IMR-90 (cell line): ENCODE data around the gene OR8B4. TPM values are rescaled to one million over a fixed set of nuclear protein-coding genes. Genes with fewer than 3 reads are reported as not detected.

Experiments used
- ATAC-seq: fragments of 200-7000 bp; cut with Tn5 transposase; 2 replicates; pipeline ENCODE4 v1.9.1; 2020; ENCODE audit warnings: low read depth, mild to moderate bottlenecking, moderate library complexity
- BruUV-seq: library from RNA; stranded (reverse); fragments of 400-500 nt; replicated peaks from 2 replicates; lab custom pipeline; 2021; lab: Mats Ljungman, UMichigan
- CTCF ChIA-PET: fragments of 300-600 bp; formaldehyde crosslinking; extraction: SDS; loops from one replicate; lab custom pipeline; 2021; ENCODE audit warnings: antibody characterized with exemption; lab: Yijun Ruan, JAX
- POLR2A ChIA-PET: fragments of 300-600 bp; sonication (Branson Sonifier 250); formaldehyde crosslinking; loops from one replicate; lab custom pipeline; 2022; ENCODE audit warnings: antibody characterized with exemption; ENCODE audit not compliant: unreplicated experiment; lab: Charles Lee
- DNase-seq: peaks from one replicate; pipeline ENCODE4 v3.0.0; 2013
- H2AFZ ChIP-seq: replicated peaks from 2 replicates; pipeline ENCODE3; 2013; ENCODE audit warnings: low read length, mild to moderate bottlenecking; ENCODE audit not compliant: poor library complexity
- H2AK5ac ChIP-seq: 2 replicates; pipeline ENCODE4 v1.6.1; 2013; ENCODE audit warnings: low read depth, low read length, inconsistent platforms
- H2AK9ac ChIP-seq: replicated peaks from 2 replicates; pipeline ENCODE3; 2013; ENCODE audit warnings: mild to moderate bottlenecking, low read depth, low read length, moderate library complexity; ENCODE audit not compliant: poor library complexity
- H2BK120ac ChIP-seq: 2 replicates; pipeline ENCODE4 v1.6.1; 2013; ENCODE audit warnings: low read depth, low read length, inconsistent platforms
- H2BK15ac ChIP-seq: 3 replicates; pipeline ENCODE4 v1.6.1; 2013; ENCODE audit warnings: low read depth, low read length, inconsistent platforms
- H2BK20ac ChIP-seq: 2 replicates; pipeline ENCODE4 v1.6.1; 2013; ENCODE audit warnings: low read depth, mild to moderate bottlenecking, inconsistent platforms, low read length, moderate library complexity
- H2BK5ac ChIP-seq: 2 replicates; pipeline ENCODE4 v1.6.1; 2013; ENCODE audit warnings: mild to moderate bottlenecking, low read depth, low read length, inconsistent platforms; ENCODE audit not compliant: poor library complexity, severe bottlenecking
- H3K14ac ChIP-seq: replicated peaks from 2 replicates; pipeline ENCODE4 v1.6.1; 2013; ENCODE audit warnings: low read depth, low read length, inconsistent platforms
- H3K18ac ChIP-seq: 2 replicates; pipeline ENCODE4 v1.6.1; 2013; ENCODE audit warnings: low read depth, low read length, control low read depth
- H3K23ac ChIP-seq: 2 replicates; pipeline ENCODE4 v1.6.1; 2013; ENCODE audit warnings: low read depth, low read length, inconsistent platforms
- H3K27ac ChIP-seq: 2 replicates; pipeline ENCODE4 v1.5.1; 2013; ENCODE audit warnings: mild to moderate bottlenecking, control low read depth, low read length; ENCODE audit not compliant: insufficient read depth
- H3K27me3 ChIP-seq: 2 replicates; pipeline ENCODE4 v1.6.1; 2013; ENCODE audit warnings: low read length; ENCODE audit not compliant: control insufficient read depth, insufficient read depth
- H3K36me3 ChIP-seq: 2 replicates; pipeline ENCODE4 v1.6.1; 2013; ENCODE audit warnings: low read length, mixed read lengths; ENCODE audit not compliant: control insufficient read depth, insufficient read depth
- H3K4ac ChIP-seq: 2 replicates; pipeline ENCODE4 v1.6.1; 2013; ENCODE audit warnings: low read depth, low read length, inconsistent platforms
- H3K4me1 ChIP-seq: 2 replicates; pipeline ENCODE4 v1.6.1; 2013; ENCODE audit warnings: low read length, mixed read lengths; ENCODE audit not compliant: control insufficient read depth, insufficient read depth
- H3K4me2 ChIP-seq: 2 replicates; pipeline ENCODE4 v1.6.1; 2013; ENCODE audit warnings: low read depth, mild to moderate bottlenecking, control low read depth, low read length, moderate library complexity
- H3K4me3 ChIP-seq: 2 replicates; pipeline ENCODE4 v1.5.1; 2013; ENCODE audit warnings: low read depth, mild to moderate bottlenecking, control low read depth, low read length, moderate library complexity; ENCODE audit not compliant: insufficient read depth
- H3K56ac ChIP-seq: 2 replicates; pipeline ENCODE4 v1.6.1; 2013; ENCODE audit warnings: low read length, inconsistent platforms; ENCODE audit not compliant: insufficient read depth; ENCODE audit errors: extremely low read depth
- H3K79me1 ChIP-seq, 2 experiments: 2 replicates each; pipeline ENCODE4 v1.6.1; 2013; ENCODE audit warnings: low read length in 2 of 2, inconsistent platforms in 1 of 2, low read depth in 1 of 2
- H3K9ac ChIP-seq: 2 replicates; pipeline ENCODE4 v1.6.1; 2013; ENCODE audit warnings: low read depth, low read length, control low read depth
- H3K9me1 ChIP-seq: 2 replicates; pipeline ENCODE4 v1.6.1; 2013; ENCODE audit warnings: low read length, inconsistent platforms; ENCODE audit not compliant: insufficient read depth
- H3K9me3 ChIP-seq: 2 replicates; pipeline ENCODE4 v1.6.1; 2013; ENCODE audit warnings: low read length; ENCODE audit not compliant: control insufficient read depth, insufficient read depth
- H4K20me1 ChIP-seq: 2 replicates; pipeline ENCODE4 v1.6.1; 2013; ENCODE audit warnings: low read length, inconsistent platforms; ENCODE audit not compliant: insufficient read depth
- H4K5ac ChIP-seq: 2 replicates; pipeline ENCODE4 v1.6.1; 2013; ENCODE audit warnings: mild to moderate bottlenecking, low read depth, low read length, control low read depth
- H4K8ac ChIP-seq, 2 experiments: 2 replicates each; pipeline ENCODE4 v1.6.1; 2013; ENCODE audit warnings: low read depth in 2 of 2, low read length in 2 of 2, control low read depth in 1 of 2, inconsistent platforms in 1 of 2
- H4K91ac ChIP-seq: 2 replicates; pipeline ENCODE4 v1.6.1; 2013; ENCODE audit warnings: low read depth, low read length, inconsistent platforms; ENCODE audit not compliant: insufficient read depth
- BHLHE40 ChIP-seq: fragments of 150-350 bp; IDR thresholded peaks from 2 replicates; pipeline ENCODE4 v1.6.1; 2016; ENCODE audit warnings: mild to moderate bottlenecking, low read depth, low read length
- CEBPB ChIP-seq: IDR thresholded peaks from 2 replicates; pipeline ENCODE4 v1.6.1; 2012; ENCODE audit warnings: low read depth, low read length, improper control_type of control experiment
- CHD1 ChIP-seq: IDR thresholded peaks from 2 replicates; pipeline ENCODE4 v1.6.1; 2012; ENCODE audit warnings: low read depth, low read length, improper control_type of control experiment
- CTCF ChIP-seq: conservative IDR thresholded peaks from 2 replicates; pipeline ENCODE4 v1.5.1; 2012; ENCODE audit warnings: mild to moderate bottlenecking, low read depth, low read length, improper control_type of control experiment
- ELK1 ChIP-seq: fragments of 150-350 bp; IDR thresholded peaks from 2 replicates; pipeline ENCODE4 v1.6.1; 2016; ENCODE audit warnings: low read depth, mild to moderate bottlenecking, low read length, moderate library complexity, borderline replicate concordance
- FOS ChIP-seq: fragments of 150-350 bp; IDR thresholded peaks from 2 replicates; pipeline ENCODE4 v1.6.1; 2016; ENCODE audit warnings: low read depth, low read length
- MAFK ChIP-seq: IDR thresholded peaks from 2 replicates; pipeline ENCODE4 v1.6.1; 2012; ENCODE audit warnings: low read depth, low read length, improper control_type of control experiment
- MAZ ChIP-seq: IDR thresholded peaks from 2 replicates; pipeline ENCODE4 v1.6.1; 2012; ENCODE audit warnings: low read depth, mild to moderate bottlenecking, low read length, improper control_type of control experiment, moderate library complexity, borderline replicate concordance
- MXI1 ChIP-seq: IDR thresholded peaks from 2 replicates; pipeline ENCODE4 v1.6.1; 2012; ENCODE audit warnings: low read depth, mild to moderate bottlenecking, low read length, moderate library complexity, borderline replicate concordance
- NFE2L2 ChIP-seq: fragments of 150-350 bp; IDR thresholded peaks from 2 replicates; pipeline ENCODE4 v1.6.1; 2016; ENCODE audit warnings: low read depth, mild to moderate bottlenecking, low read length
- POLR2A ChIP-seq: IDR thresholded peaks from 2 replicates; pipeline ENCODE4 v1.6.1; 2012; ENCODE audit warnings: mild to moderate bottlenecking, low read depth, low read length
- RAD21 ChIP-seq: IDR thresholded peaks from 2 replicates; pipeline ENCODE4 v1.6.1; 2012; ENCODE audit warnings: low read length, improper control_type of control experiment
- RCOR1 ChIP-seq: IDR thresholded peaks from 2 replicates; pipeline ENCODE4 v1.6.1; 2012; ENCODE audit warnings: mild to moderate bottlenecking, low read length, improper control_type of control experiment; ENCODE audit not compliant: insufficient replicate concordance
- RFX5 ChIP-seq: IDR thresholded peaks from 2 replicates; pipeline ENCODE4 v1.8.0; 2012; ENCODE audit warnings: low read depth, mild to moderate bottlenecking, low read length, moderate library complexity
- SMC3 ChIP-seq: fragments of 150-350 bp; IDR thresholded peaks from 2 replicates; pipeline ENCODE4 v1.6.1; 2016; ENCODE audit warnings: low read depth, mild to moderate bottlenecking, antibody characterized with exemption, low read length, moderate library complexity
- USF2 ChIP-seq: fragments of 150-350 bp; IDR thresholded peaks from 2 replicates; pipeline ENCODE4 v1.6.1; 2017; ENCODE audit warnings: mild to moderate bottlenecking, antibody characterized with exemption, low read length, low read depth
- WGBS, 2 experiments: methylation state at CpG; one replicate each; pipeline versions ENCODE4 v1.1.5 to v1.1.7; 2013; ENCODE audit warnings: missing lambda C conversion rate in 2 of 2; ENCODE audit not compliant: insufficient read length in 1 of 2; ENCODE audit errors: extremely low coverage in 2 of 2; 5-methylcytosine and 5-hydroxymethylcytosine counted together
- dilution Hi-C: fragments of 300-500 bp; cut with HindIII; formaldehyde crosslinking; loops from one replicate; pipeline ENCODE4 v1.14.3; 2018; ENCODE audit warnings: low sequenced_read_pairs; ENCODE audit not compliant: unreplicated experiment
- in situ Hi-C: fragments of 300-500 bp; cut with MboI; formaldehyde crosslinking; loops from 3 replicates; pipeline ENCODE4 v1.14.3; 2019; ENCODE audit warnings: low sequenced_read_pairs, inconsistent platforms, mixed read lengths
- intact Hi-C: fragments of 100-400 bp; cut with micrococcal nuclease; formaldehyde crosslinking; loops from 2 replicates; pipeline ENCODE4 v1.10.0; 2022
- polyA plus RNA-seq, 3 experiments: library from polyadenylated mRNA; depleted of rRNA; stranded (reverse); fragments of >200 nt; gene quantifications; 2 replicates each; pipeline ENCODE4 v1.2.3, GENCODE V29; 2012; ENCODE audit warnings: low replicate concordance in 1 of 3
- total RNA-seq: library from RNA; depleted of rRNA; stranded (reverse); fragments of >200 nt; gene quantifications from 2 replicates; pipeline ENCODE4 v1.2.3, GENCODE V29; 2012

The OR8B4 gene
- total and polyA plus RNA-seq, 2 of the 4 experiments (the other 2 are of a cell fraction), result not detected

DNA sequence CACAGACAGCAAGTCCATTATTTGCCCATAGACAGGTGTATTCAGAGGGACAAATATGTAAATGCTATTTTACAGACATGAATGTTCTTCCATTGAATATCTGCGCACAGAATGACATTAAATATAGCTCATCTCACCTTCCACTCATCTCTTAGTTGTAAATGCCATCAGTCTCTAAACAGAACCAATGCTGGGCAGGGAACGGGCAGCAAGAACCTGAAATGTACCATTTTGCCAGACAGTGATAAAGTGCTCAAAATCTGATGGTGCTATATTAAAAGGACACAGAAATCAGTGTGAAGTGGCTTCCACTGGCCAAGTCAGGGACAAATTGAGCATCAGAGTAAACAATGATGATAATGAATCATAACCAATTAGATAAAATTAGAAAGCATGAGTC is 10.0 kb upstream of the OR8B4 start:
- ChIA-PET CTCF (interaction anchor here (0.6 kb wide), 1 partner anchor 129 kb away, joined by 4 read pairs; no protein-coding TSS in a partner anchor), POLR2A (no interaction called here)
- Histone ChIP-seq H3K18ac (no peak overlapping the region), H3K9me1 (no peaks in the 10 kb centered on the region), H2BK120ac (no peak overlapping the region), H3K14ac (no peak overlapping the region), H3K4me3 (no peak overlapping the region), H3K23ac (no peak overlapping the region), H4K20me1 (no peaks in the 10 kb centered on the region), H3K56ac (no peak overlapping the region), H2BK20ac (no peak overlapping the region), H4K91ac (no peak overlapping the region), H3K4ac (no peak overlapping the region), H4K8ac (no peak overlapping the region), H3K4me1 (no peaks in the 10 kb centered on the region), H3K36me3 (no peaks in the 10 kb centered on the region), H2AK5ac (no peak overlapping the region), H2AFZ (no peak overlapping the region), H3K79me1 (no peaks in the 10 kb centered on the region), H2AK9ac (no peak overlapping the region), H3K9ac (no peak overlapping the region), H3K9me3 (no peaks in the 10 kb centered on the region), H2BK15ac (no peak overlapping the region), H2BK5ac (no peak overlapping the region), H3K4me2 (no peak overlapping the region), H4K5ac (no peak overlapping the region), H3K27ac (no peak overlapping the region), H3K27me3 (no peaks in the 10 kb centered on the region; the same call in 1 of the 2 replicates)
- ATAC-seq (no peak), DNase-seq (no peak)
- dilution Hi-C loops (no loop called here), in situ Hi-C loops (no loop called here), intact Hi-C loops (no loop called here)
- TF ChIP-seq POLR2A (no peak), CHD1 (no peak), RAD21 (no peak), USF2 (no peak), RFX5 (no peak), SMC3 (no peak), ELK1 (no peak), RCOR1 (no peak), FOS (no peak), NFE2L2 (no peak), MXI1 (no peak), CTCF (no peak), CEBPB (no peak), MAFK (no peak), BHLHE40 (no peak), MAZ (no peak)
- no CpG with 5 or more reads among the region's 2 CpGs for WGBS, 2 experiments
- no TSS peak for BruUV-seq
